Ishikawa (cell line): ENCODE results near the gene KCNQ5.

Experiments used
- CEBPB ChIP-seq: IDR thresholded peaks from 2 replicates; pipeline ENCODE4 v1.6.1; 2012
- CREB1 ChIP-seq: IDR thresholded peaks from 2 replicates; pipeline ENCODE4 v1.6.1; 2012; ENCODE audit warnings: low read depth
- EGR1 ChIP-seq: IDR thresholded peaks from 2 replicates; pipeline ENCODE4 v1.6.1; 2012
- EP300 ChIP-seq: IDR thresholded peaks from 2 replicates; pipeline ENCODE4 v1.6.1; 2012; ENCODE audit warnings: borderline replicate concordance
- FOXM1 ChIP-seq: IDR thresholded peaks from 2 replicates; pipeline ENCODE4 v1.6.1; 2012; ENCODE audit warnings: low read depth, borderline replicate concordance
- NFIC ChIP-seq: IDR thresholded peaks from 2 replicates; pipeline ENCODE4 v1.6.1; 2012
- RAD21 ChIP-seq: IDR thresholded peaks from 2 replicates; pipeline ENCODE4 v1.6.1; 2012; ENCODE audit warnings: low read depth
- TAF1 ChIP-seq: IDR thresholded peaks from 2 replicates; pipeline ENCODE4 v1.6.1; 2012; ENCODE audit warnings: low read depth, mild to moderate bottlenecking
- TCF12 ChIP-seq: IDR thresholded peaks from 2 replicates; pipeline ENCODE4 v1.6.1; 2012; ENCODE audit warnings: low read depth
- TEAD4 ChIP-seq: IDR thresholded peaks from 2 replicates; pipeline ENCODE4 v1.6.1; 2012
- YY1 ChIP-seq: IDR thresholded peaks from 2 replicates; pipeline ENCODE4 v1.6.1; 2012; ENCODE audit warnings: low read depth
- ZBTB7A ChIP-seq: IDR thresholded peaks from 2 replicates; pipeline ENCODE4 v1.6.1; 2012; ENCODE audit warnings: low read depth
- TF ChIP-seq, protein P1 (sequence below): IDR thresholded peaks from 2 replicates; pipeline ENCODE4 v1.6.1; 2012; ENCODE audit warnings: low read depth, mild to moderate bottlenecking
- TF ChIP-seq, protein P2 (sequence below): IDR thresholded peaks from 2 replicates; pipeline ENCODE4 v1.6.1; 2012
- TF ChIP-seq, protein P3 (sequence below): IDR thresholded peaks from 2 replicates; pipeline ENCODE4 v1.6.1; 2012

Gene KCNQ5

GRCh38 chr6:72631480-72631879 lies 9.6 kb downstream of the KCNQ5 start:
- TF ChIP-seq, protein P1, sequence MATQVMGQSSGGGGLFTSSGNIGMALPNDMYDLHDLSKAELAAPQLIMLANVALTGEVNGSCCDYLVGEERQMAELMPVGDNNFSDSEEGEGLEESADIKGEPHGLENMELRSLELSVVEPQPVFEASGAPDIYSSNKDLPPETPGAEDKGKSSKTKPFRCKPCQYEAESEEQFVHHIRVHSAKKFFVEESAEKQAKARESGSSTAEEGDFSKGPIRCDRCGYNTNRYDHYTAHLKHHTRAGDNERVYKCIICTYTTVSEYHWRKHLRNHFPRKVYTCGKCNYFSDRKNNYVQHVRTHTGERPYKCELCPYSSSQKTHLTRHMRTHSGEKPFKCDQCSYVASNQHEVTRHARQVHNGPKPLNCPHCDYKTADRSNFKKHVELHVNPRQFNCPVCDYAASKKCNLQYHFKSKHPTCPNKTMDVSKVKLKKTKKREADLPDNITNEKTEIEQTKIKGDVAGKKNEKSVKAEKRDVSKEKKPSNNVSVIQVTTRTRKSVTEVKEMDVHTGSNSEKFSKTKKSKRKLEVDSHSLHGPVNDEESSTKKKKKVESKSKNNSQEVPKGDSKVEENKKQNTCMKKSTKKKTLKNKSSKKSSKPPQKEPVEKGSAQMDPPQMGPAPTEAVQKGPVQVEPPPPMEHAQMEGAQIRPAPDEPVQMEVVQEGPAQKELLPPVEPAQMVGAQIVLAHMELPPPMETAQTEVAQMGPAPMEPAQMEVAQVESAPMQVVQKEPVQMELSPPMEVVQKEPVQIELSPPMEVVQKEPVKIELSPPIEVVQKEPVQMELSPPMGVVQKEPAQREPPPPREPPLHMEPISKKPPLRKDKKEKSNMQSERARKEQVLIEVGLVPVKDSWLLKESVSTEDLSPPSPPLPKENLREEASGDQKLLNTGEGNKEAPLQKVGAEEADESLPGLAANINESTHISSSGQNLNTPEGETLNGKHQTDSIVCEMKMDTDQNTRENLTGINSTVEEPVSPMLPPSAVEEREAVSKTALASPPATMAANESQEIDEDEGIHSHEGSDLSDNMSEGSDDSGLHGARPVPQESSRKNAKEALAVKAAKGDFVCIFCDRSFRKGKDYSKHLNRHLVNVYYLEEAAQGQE, result no peak
- TF ChIP-seq, protein P2, sequence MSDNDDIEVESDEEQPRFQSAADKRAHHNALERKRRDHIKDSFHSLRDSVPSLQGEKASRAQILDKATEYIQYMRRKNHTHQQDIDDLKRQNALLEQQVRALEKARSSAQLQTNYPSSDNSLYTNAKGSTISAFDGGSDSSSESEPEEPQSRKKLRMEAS, result no peak
- TF ChIP-seq RAD21 (no peak), FOXM1 (no peak), EP300 (no peak), YY1 (no peak), TEAD4 (no peak), ZBTB7A (no peak), CREB1 (no peak), TCF12 (no peak), EGR1 (no peak), CEBPB (no peak), TAF1 (no peak), NFIC (no peak)
- TF ChIP-seq, protein P3, sequence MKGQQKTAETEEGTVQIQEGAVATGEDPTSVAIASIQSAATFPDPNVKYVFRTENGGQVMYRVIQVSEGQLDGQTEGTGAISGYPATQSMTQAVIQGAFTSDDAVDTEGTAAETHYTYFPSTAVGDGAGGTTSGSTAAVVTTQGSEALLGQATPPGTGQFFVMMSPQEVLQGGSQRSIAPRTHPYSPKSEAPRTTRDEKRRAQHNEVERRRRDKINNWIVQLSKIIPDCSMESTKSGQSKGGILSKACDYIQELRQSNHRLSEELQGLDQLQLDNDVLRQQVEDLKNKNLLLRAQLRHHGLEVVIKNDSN, result no peak

DNA sequence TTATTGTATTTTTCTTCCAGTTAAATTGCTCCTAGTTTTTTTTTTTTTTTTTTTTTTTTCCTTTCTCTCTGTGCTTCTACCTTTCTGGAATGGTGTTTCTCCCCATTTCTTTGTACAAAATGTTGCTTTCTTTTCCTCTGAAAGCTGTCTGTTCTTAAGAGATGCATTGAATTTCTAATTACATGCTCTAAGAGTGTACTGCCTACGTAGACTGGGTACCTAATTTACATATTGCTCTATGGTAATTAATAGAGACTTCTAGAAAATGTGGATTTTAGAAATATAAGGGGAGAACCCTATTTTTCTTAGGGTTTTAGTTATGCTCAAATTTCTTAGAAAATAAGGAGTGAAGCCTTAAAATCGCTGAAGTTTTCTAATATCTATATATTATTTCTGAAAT lies 13.8 kb downstream of the KCNQ5 start:
- TF ChIP-seq EGR1 (no peak), CEBPB (no peak), TAF1 (no peak), TCF12 (no peak), RAD21 (no peak), FOXM1 (no peak), EP300 (no peak), YY1 (no peak), CREB1 (no peak), NFIC (no peak), TEAD4 (no peak), ZBTB7A (no peak)
- TF ChIP-seq, protein P2, result no peak
- TF ChIP-seq, protein P1, result no peak
- TF ChIP-seq, protein P3, result no peak

DNA sequence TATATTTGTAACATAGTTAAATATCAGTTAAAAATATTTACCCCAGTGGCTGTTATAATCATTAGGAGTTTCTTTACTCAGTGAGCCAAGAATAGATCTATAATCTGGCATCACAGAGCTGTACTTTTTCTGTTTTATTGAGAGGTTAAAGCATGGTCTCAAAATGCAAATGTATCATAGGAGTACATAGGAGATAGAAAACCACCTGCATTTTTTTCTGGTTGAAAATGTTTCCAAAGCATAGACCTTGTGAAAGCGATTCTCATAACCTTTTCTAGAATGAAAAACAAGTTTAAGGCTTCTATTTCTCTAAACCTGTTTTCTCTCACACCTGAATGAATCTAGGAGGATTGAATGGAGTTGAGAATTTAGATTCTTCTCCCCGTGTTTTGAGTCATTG lies 14.4 kb downstream of the KCNQ5 start:
- TF ChIP-seq RAD21, result no peak
- no peak for TF ChIP-seq TAF1
- TF ChIP-seq CREB1, result no peak
- no peak for TF ChIP-seq NFIC
- TF ChIP-seq, protein P2, result no peak
- TF ChIP-seq CEBPB, result no peak
- no peak for TF ChIP-seq ZBTB7A
- TF ChIP-seq, protein P3, result no peak
- TF ChIP-seq, protein P1, result no peak
- no peak for TF ChIP-seq EP300
- no peak for TF ChIP-seq TEAD4
- TF ChIP-seq YY1, result no peak
- TF ChIP-seq EGR1, result no peak
- TF ChIP-seq TCF12, result no peak
- no peak for TF ChIP-seq FOXM1

GRCh38 chr6:72636786-72637185 lies 14.9 kb downstream of the KCNQ5 start:
- TF ChIP-seq NFIC (no peak), ZBTB7A (no peak), TCF12 (no peak), YY1 (no peak), TEAD4 (no peak), EGR1 (no peak)
